Activated naive CD8-positive, alpha-beta T cell treated with anti-CD3 and anti-CD28 coated beads, Interleukin-2, amount 50 U/mL, for 16 hours (primary cell): ENCODE results near the gene PCDH9.
"Not testable (repeated sequence)": the region's sequence is repeated elsewhere in the genome, so short reads cannot be mapped to it uniquely, and the experiment has no call there.

ENCODE experiments used
- DNase-seq: peaks from one replicate; pipeline ENCODE4 v3.0.0-alpha.2; 2020; ENCODE audit warnings: low read depth, low spot score

PCDH9 gene

DNA sequence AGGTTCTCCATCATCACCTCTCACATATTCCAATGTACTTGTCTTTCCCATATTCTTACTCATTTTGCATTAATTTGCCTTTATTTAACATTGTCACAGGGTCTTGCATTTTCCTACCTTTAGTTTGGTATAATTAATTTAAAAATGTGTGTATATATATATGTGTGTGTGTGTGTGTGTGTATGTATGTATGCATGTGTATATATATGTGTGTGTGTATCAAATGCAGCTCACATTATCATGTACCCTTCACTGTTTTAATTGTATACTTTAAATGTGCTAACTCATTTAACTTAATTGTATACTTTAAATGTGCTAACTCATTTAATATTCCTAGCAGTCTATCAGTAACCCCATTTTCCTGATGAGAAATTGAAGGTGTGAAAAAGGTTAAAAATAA is 104.5 kb downstream of the PCDH9 start:
- no peak for DNase-seq

DNA sequence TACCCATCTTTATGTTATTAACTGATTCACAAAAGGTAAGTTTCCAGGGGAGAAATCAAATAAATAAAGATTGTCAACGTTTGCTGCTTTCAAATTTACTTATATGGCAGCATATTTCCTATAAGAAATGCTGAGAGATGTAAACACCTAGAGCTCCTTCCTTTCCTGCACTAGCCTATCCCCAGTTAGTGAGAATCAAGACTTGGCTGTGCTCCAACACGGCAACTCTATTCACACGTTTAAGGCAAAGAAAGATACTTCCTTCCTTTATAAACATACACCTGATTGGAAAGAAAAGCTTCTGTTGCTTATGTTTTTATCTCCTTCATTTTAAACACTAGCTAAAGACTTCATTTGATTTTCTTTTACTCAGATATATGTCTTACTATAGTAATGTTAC is 107.0 kb downstream of the PCDH9 start:
- DNase-seq, result no peak

DNA sequence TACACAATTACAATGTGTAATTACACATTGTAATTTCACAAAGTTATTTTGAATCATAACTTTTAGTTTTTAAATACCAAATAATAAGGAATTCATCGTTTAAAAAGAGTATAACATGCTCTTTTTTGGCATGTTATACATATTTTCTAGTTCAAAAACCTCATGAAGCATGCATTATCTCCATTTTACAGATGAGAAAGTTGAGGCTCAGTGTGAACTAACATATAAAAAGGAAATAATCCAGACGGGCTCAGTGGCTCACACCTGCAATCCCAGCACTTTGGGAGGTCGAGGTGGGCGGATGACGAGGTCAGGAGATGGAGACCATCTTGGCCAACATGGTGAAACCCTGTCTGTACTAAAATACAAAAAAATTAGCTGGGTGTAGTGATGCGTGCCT is 107.9 kb downstream of the PCDH9 start:
- DNase-seq, result no peak

DNA sequence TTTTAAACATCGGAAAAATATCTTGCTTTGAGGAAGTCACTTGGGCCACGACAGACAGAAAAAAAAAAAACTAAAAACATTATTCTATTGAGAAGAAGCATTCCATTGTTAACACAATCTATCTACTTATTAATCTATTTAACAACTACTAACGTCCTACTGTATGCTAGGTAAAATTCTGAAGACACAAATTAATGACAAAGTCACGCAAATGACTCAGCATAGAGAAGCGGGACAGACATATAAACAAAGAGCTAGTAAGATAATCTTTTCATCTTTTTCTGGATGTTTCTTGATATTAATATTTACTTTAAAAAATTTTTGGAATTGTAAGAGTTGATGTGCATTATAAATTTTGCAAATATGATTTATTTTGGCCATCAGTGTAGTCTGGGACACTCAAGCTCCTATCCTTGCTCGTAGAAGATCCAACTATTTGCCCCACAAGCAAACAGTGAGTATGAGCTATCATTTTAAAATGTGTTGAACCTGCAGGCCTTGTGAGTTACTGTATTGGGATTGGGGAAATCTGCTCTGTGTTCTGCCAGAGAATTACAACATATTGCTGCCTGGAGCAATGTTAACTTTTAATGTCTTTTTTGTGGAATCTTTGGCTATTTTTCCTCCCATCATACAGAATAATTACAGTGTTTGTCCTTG is 109.1 kb downstream of the PCDH9 start:
- no peak for DNase-seq

- DNase-seq, result no peak
These were observed 110.6 kb downstream of the PCDH9 start for GRCh38 chr13:67119481-67119894.

- DNase-seq, result no peak
These were observed 111.9 kb downstream of the PCDH9 start for GRCh38 chr13:67118277-67118676.

GRCh38 chr13:67117010-67117550 is 113.1 kb downstream of the PCDH9 start:
- DNase-seq, result no peak

GRCh38 chr13:67107979-67108378 is 122.2 kb downstream of the PCDH9 start:
- DNase-seq, result no peak

DNA sequence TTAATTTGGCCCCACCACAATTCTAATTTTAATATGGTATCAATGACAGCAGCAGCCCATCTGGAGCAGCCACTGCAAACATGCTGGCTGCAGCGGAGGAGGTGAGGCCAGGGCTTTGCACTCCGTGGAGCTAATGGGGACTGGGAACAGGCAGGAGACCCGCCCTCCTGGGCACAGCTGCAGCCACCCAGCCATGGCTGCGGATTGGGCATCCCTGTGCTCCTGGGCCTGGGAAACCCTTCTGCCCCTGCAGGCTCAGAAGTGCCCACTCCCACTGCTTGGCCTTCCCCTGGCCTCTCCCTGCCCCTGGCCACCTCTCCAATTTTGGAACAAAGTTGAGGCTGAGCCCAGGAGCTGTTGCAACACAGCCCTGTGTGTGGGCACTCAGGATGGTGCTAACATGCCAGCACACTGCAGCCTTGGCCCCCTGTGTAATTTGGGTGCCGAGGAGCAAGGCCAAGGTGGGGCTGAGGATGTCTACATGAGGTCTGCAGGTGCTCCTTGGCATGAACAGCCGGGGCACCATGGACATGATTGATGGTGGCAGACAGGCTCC is 123.6 kb downstream of the PCDH9 start:
- DNase-seq, result no peak

- no peak for DNase-seq
These were observed 128.2 kb downstream of the PCDH9 start for GRCh38 chr13:67101730-67102467.

- DNase-seq, result no peak
These were observed 129.4 kb downstream of the PCDH9 start for GRCh38 chr13:67100730-67101129.

- no peak for DNase-seq
These were observed 130.6 kb downstream of the PCDH9 start for GRCh38 chr13:67099494-67099893.

- no peak for DNase-seq
These were observed 132.2 kb downstream of the PCDH9 start for GRCh38 chr13:67097892-67098452.

DNA sequence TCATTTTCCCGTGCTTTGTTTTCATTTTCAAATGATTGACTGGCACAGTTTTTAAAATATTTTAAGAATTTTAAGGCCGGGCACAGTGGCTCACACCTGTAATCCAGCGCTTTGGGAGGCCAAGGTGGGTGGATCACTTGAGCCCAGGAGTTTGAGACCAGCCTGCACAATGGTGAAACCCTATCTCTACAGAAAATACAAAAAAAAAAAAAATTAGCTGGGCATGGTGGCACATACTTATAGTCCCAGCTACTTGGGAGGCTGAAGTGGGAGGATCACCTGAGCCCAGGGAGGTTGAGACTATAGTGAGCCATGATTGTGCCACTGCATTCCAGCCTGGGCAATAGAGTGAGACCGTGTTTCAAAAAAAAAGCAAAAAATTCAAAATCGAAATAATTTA is 133.2 kb downstream of the PCDH9 start:
- DNase-seq, result not testable (repeated sequence)

DNA sequence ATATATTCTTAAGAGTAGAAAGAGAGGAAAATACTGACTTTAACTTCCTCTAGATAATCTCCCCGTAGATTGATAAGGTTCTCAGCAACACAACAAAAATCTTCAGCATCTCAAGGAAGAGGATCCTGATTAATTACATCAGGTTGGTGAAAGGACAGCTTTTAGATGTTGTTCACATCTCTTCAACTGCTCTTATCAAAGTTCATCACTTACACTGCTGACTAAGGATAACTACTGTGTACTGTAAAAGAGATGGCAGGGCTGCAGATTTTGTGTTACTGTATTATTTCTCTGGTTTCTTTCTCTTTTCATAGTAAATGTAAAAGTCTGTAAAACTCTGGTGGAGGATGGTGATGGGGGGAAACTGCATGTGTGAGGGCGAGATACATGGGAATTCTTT is 133.7 kb downstream of the PCDH9 start:
- DNase-seq, result no peak

GRCh38 chr13:67095621-67096020 is 134.5 kb downstream of the PCDH9 start:
- DNase-seq, result no peak

DNA sequence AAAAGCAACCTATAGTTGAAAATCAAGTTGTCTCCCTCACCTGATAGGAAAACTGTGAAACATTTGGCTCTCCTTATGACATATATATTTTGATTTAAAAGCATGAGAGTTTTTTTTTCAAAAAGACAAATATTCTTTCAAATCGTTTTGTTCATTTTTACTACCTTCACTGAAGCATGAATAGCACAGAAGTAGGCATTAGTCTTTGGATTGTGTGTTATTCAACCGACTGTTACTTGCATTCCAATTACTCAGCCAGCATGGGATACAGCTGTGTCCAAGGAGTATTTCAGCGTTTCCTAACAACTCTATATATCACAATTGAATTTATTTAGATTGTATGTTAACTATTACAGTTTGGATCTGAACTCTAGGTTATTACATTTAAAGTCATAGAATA is 135.2 kb downstream of the PCDH9 start:
- no peak for DNase-seq

DNA sequence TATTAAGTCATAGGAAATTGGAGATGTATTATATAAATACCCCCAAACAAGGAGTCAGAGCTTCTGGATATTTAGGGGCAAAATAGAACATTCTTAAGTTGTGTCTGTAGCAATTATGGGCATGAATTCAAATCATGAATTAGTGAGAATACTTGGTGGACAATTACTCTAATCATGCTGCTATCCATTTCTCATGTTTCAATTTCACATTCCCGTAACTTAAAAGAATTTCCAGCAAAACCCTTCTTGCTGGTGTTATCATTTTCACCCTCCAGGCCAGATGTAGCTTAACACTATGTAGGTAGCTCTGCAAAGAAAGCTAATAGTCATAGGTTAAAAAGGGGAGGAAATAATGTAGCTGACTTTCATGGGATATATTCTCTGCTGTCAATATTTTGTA is 136.1 kb downstream of the PCDH9 start:
- no peak for DNase-seq

- DNase-seq, result no peak
These were observed 138.5 kb downstream of the PCDH9 start for GRCh38 chr13:67091603-67092002.

GRCh38 chr13:67090856-67091255 is 139.3 kb downstream of the PCDH9 start:
- DNase-seq, result no peak

GRCh38 chr13:67087527-67087926 is 142.6 kb downstream of the PCDH9 start:
- no peak for DNase-seq

DNA sequence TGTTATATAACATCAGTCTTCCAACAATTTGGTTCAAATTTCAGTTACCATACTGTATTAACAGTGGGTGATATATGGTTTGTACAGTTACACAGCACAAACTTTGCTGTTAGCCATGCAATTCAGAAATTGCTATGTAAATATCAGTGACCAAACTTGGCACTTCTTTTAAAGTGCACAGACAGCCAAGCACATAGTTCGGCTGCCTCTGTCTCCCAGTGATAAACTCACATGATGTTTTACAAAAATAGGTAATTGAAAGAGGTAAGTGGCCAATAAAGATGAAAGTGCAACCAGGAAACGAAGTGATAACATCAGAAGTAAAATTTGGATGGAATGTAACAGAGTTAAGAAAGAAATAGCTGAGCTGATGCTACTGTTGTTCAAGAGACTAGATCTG is 143.9 kb downstream of the PCDH9 start:
- no peak for DNase-seq

DNA sequence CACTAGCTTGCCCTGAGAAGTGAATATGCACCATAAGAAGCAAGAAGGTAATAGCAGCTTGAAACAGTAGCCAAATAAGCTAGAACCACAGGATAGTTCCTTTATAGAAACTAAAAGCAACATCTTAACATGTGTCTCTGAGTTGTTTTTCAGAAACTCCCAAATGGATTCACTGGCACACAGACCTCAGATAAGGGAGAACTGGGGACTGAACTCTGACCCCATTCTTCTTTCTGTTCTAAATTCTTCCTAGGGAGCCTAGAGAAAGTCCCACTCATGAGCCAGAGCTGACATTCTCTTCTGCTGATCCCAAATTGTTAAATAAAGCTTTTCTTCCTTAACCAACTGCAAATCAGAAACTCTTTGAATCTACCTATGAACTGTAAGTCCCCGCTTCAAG is 146.1 kb downstream of the PCDH9 start:
- no peak for DNase-seq
